ENCODE measurements around the gene MAPK8. TPM values are rescaled to one million over a fixed set of nuclear protein-coding genes. Genes with fewer than 3 reads are reported as not detected.

The MAPK8 gene
- polyA plus RNA-seq, 1 of the 3 experiments (the other 2 are of a cell fraction) = 26.4 TPM

DNA sequence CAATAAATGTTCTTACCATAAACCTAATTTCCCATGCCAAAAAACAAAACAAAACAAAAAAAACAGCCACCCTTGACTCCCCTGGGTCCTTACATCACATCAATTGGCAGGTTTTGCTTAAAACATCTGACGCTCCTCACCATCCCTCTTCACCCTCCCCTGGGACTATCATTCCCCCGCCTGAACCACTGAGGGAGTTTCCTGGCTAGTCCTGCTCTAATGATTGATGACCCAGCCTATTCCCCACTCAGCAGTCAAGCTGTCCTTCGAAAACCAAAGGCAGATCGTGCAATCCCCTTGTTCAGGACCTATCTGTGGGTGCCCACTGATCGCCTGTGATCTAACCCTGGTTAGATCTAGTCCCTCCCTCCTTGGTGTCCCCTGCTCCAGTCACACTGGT is 20.8 kb upstream of the MAPK8 start (continued):
- TF ChIP-seq EP300 (IDR thresholded peaks at IDR 0.05; ENCODE audit: borderline replicate concordance in 1 of 2, low read depth in 1 of 2, low read length in 1 of 2) (no peak), RFX5 (IDR thresholded peaks at IDR 0.05; ENCODE audit: low read length) (no peak), EZH2phosphoT487 (IDR thresholded peaks at IDR 0.05; ENCODE audit: borderline replicate concordance, low read depth) (no peak), POLR2AphosphoS5 (IDR thresholded peaks at IDR 0.05; ENCODE audit: low read depth, low read length) (no peak), FOSL2 (IDR thresholded peaks at IDR 0.05; ENCODE audit: borderline replicate concordance, low read depth) (no peak)
- TF ChIP-seq, protein P1, sequence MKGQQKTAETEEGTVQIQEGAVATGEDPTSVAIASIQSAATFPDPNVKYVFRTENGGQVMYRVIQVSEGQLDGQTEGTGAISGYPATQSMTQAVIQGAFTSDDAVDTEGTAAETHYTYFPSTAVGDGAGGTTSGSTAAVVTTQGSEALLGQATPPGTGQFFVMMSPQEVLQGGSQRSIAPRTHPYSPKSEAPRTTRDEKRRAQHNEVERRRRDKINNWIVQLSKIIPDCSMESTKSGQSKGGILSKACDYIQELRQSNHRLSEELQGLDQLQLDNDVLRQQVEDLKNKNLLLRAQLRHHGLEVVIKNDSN (IDR thresholded peaks at IDR 0.05; ENCODE audit: borderline replicate concordance, low read depth) = no peak

DNA sequence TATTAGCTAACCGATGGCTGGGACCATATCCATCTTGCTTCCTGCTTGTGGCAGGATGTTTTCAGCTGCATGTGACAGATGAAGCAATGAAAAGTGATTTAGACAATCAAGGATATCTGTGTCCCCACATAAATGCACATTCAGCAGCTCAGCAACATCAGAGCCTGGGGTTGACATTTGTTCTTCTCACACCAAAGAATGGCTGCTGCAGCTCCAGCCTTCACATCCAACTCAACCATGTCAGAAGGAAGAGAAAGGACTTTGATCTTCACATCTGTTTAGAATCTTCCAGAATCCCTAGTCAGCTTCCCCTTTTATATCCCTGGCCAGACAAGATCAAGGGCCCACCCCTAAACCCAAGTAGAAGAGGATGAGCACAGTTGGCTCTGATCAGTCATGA is 20.1 kb upstream of the MAPK8 start:
- Histone ChIP-seq H3K9me3 (no peaks in the 10 kb centered on the region), H3K79me2 (ENCODE audit: insufficient read depth) (no peaks in the 10 kb centered on the region), H2AFZ (ENCODE audit: low read depth) (no peak overlapping the region), H3F3A (replicated peaks; ENCODE audit: insufficient read depth) (no peaks in the 10 kb centered on the region), H3K36me3 (replicated peaks in 1 of 2; ENCODE audit: control insufficient read depth in 1 of 2, insufficient read depth in 2 of 2, low read length in 1 of 2) (no peaks in the 10 kb centered on the region), H3K9me2 (no peaks in the 10 kb centered on the region), H3K9ac (no peak overlapping the region), H3K27ac (ENCODE audit: low read depth in 2 of 2, low read length in 1 of 2) (no peak overlapping the region), H3K4me1 (ENCODE audit: control insufficient read depth in 1 of 2, insufficient read depth in 2 of 2, low read depth in 1 of 2, low read length in 1 of 2) (peaks cover 0 to 20% of the 10 kb centered on the region in 2 experiments; a peak in 1 of 4 replicates), H3K4me2 (no peak overlapping the region), H4K20me1 (ENCODE audit: insufficient read depth) (no peaks in the 10 kb centered on the region), H3K27me3 (ENCODE audit: insufficient read depth) (no peaks in the 10 kb centered on the region; the same call in 1 of the 2 replicates), H3K4me3 (ENCODE audit: low read depth in 2 of 2, low read length in 1 of 2) (no peak overlapping the region)
- 42% methylated on average over 1 of the region's 1 CpG for WGBS (ENCODE audit: low lambda C conversion rate)
- TF ChIP-seq EP300 (IDR thresholded peaks at IDR 0.05; ENCODE audit: borderline replicate concordance in 1 of 2, low read depth in 1 of 2, low read length in 1 of 2) (no peak), MEF2A (IDR thresholded peaks at IDR 0.05; ENCODE audit: borderline replicate concordance, low read depth) (no peak), MXI1 (IDR thresholded peaks at IDR 0.05; ENCODE audit: low read depth, low read length) (no peak), FOXJ3 (CRISPR knock-in tag; IDR thresholded peaks at IDR 0.05) (no peak), RCOR1 (IDR thresholded peaks at IDR 0.05; ENCODE audit: low read length) (no peak), GATA2 (CRISPR knock-in tag; IDR thresholded peaks at IDR 0.05) (no peak), ELF1 (IDR thresholded peaks at IDR 0.05) (no peak), RAD21 (IDR thresholded peaks at IDR 0.05; ENCODE audit: low read length) (no peak), TEAD4 (IDR thresholded peaks at IDR 0.05; ENCODE audit: borderline replicate concordance, insufficient read depth) (no peak), POLR2AphosphoS5 (IDR thresholded peaks at IDR 0.05; ENCODE audit: low read depth, low read length) (no peak), EZH2phosphoT487 (IDR thresholded peaks at IDR 0.05; ENCODE audit: borderline replicate concordance, low read depth) (no peak), SMC3 (IDR thresholded peaks at IDR 0.05; ENCODE audit: low read depth, low read length) (no peak), TCF12 (IDR thresholded peaks at IDR 0.05) (no peak), GABPA (IDR thresholded peaks at IDR 0.05; ENCODE audit: low read depth) (no peak)
- TF ChIP-seq, protein P2, sequence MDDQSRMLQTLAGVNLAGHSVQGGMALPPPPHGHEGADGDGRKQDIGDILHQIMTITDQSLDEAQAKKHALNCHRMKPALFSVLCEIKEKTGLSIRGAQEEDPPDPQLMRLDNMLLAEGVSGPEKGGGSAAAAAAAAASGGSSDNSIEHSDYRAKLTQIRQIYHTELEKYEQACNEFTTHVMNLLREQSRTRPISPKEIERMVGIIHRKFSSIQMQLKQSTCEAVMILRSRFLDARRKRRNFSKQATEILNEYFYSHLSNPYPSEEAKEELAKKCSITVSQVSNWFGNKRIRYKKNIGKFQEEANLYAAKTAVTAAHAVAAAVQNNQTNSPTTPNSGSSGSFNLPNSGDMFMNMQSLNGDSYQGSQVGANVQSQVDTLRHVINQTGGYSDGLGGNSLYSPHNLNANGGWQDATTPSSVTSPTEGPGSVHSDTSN (IDR thresholded peaks at IDR 0.05) = no peak
- TF ChIP-seq, protein P3, sequence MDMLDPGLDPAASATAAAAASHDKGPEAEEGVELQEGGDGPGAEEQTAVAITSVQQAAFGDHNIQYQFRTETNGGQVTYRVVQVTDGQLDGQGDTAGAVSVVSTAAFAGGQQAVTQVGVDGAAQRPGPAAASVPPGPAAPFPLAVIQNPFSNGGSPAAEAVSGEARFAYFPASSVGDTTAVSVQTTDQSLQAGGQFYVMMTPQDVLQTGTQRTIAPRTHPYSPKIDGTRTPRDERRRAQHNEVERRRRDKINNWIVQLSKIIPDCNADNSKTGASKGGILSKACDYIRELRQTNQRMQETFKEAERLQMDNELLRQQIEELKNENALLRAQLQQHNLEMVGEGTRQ (IDR thresholded peaks at IDR 0.05; ENCODE audit: borderline replicate concordance, low read depth, low read length) = no peak
- TF ChIP-seq, protein P1 (IDR thresholded peaks at IDR 0.05; ENCODE audit: borderline replicate concordance, low read depth) = no peak
- TF ChIP-seq, protein P4, sequence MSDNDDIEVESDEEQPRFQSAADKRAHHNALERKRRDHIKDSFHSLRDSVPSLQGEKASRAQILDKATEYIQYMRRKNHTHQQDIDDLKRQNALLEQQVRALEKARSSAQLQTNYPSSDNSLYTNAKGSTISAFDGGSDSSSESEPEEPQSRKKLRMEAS (IDR thresholded peaks at IDR 0.05; ENCODE audit: low read depth) = no peak
- no peak for DNase-seq
- POLR2A ChIA-PET = no interaction called here
- CTCF ChIA-PET = interaction anchor here (1.0 kb wide), 1 partner anchor 14 kb away, joined by 4 read pairs; no protein-coding TSS in a partner anchor
